Fibroblast of the aortic adventitia (primary cell): Measurements from ENCODE around the gene TIMP2. TPM values are rescaled to one million over a fixed set of nuclear protein-coding genes. Genes with fewer than 3 reads are reported as not detected.

ENCODE experiments used
- DNase-seq: peaks from one replicate; pipeline ENCODE4 v3.0.0-alpha.2; 2010; ENCODE audit warnings: low read depth
- H3K4me3 ChIP-seq: 2 replicates; pipeline ENCODE4 v1.5.1; 2011; ENCODE audit warnings: low read depth, mild to moderate bottlenecking, control low read depth, low read length, moderate library complexity
- total RNA-seq: library from RNA; depleted of rRNA; stranded (reverse); fragments of >200 nt; gene quantifications from 2 replicates; pipeline ENCODE4 v1.2.3, GENCODE V29; 2012; ENCODE audit warnings: low replicate concordance
- TF ChIP-seq, protein P1 (sequence below): IDR thresholded peaks from 2 replicates; pipeline ENCODE4 v1.5.1; 2011; ENCODE audit warnings: mild to moderate bottlenecking, low read length, control low read depth, inconsistent platforms; ENCODE audit not compliant: insufficient read depth

Gene TIMP2
- total RNA-seq, 1 donor = 180 TPM

DNA sequence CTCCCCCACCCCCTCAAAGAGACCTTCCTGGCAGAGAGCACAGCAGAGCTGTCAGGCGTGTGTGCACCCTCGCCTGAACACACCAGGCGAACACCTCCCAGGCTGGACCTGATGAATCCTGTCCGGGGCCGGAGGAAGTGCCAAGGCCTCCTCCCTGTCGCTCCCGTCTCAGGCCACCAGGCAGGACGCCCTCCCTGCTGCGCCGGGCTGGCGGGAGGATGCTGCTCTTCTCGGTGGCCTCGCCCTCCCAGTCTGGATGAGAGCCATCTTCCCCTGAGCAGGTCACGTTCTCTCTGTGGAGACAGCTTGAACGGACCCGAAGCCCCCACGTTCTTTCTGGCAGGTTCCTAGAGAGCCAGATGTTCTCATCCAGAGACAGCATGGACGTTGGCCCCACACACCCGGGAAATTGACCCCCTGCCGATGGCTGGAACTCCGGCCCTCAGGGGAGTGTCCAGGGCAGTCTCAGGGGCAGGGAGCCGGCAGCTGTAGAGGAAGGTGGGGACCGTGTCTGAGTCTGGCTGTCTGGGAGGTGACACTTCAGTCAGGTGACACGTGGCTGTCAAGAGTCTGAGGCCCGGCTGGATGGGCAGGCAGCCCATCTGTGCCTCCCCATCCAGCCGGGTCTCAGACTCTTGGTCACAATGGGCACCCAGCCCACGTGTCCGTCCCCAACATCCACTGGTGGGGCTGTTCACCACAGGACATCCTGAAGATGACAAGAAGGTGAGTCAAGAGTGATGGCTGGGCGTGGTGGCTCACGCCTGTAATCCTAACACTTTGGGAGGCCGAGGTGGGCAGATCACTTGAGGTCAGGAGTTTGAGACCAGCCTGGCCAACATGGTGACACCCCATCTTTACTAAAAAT, 5.0 kb upstream of the TIMP2 start:
- no peak for DNase-seq
- no peak overlapping the region for H3K4me3 ChIP-seq
- TF ChIP-seq, protein P1, sequence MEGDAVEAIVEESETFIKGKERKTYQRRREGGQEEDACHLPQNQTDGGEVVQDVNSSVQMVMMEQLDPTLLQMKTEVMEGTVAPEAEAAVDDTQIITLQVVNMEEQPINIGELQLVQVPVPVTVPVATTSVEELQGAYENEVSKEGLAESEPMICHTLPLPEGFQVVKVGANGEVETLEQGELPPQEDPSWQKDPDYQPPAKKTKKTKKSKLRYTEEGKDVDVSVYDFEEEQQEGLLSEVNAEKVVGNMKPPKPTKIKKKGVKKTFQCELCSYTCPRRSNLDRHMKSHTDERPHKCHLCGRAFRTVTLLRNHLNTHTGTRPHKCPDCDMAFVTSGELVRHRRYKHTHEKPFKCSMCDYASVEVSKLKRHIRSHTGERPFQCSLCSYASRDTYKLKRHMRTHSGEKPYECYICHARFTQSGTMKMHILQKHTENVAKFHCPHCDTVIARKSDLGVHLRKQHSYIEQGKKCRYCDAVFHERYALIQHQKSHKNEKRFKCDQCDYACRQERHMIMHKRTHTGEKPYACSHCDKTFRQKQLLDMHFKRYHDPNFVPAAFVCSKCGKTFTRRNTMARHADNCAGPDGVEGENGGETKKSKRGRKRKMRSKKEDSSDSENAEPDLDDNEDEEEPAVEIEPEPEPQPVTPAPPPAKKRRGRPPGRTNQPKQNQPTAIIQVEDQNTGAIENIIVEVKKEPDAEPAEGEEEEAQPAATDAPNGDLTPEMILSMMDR = no peak

DNA sequence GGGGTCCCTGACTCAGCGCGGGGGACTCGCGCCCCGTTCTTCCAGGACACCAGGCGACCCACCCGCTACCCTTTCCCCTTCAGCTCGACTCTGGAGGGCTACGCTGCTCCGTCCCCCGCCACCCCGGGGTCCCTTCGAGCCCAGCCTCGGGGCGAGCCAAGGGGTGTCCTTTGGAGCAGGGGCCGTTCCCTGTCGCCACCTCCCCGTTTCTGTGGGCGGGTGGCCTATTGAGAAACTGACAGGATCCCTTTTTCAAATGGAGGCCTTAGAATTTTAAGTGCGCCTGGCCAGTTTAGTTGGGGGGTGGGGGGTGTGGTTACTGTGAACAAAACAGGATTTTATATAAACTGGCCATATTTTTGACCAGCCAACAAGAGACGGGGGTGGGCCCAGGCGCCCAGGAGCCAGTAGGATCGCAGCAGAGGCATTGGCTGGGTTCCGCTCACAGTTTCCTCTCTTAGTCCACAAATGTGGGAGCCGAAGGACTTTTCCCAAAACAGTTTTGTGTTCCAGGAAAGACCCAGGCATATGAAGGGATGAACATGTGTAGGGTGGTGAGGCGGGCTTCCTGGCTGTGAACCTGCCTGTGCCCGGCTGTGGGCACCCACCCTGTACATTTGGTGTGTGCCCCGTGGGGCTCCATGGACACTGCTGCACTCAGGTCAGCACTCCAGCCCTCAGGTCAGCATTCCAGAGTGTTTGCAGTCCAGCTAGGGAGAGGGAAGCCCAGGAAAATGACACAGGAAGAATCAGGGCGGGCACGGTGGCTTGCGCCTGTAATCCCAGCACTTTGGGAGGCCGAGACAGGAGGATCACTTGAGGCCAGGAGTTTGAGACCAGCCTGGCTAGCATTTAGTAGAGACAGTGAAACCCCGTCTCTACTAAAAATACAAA, 722 bp upstream of the TIMP2 start:
- peak; percentile 89 for DNase-seq
- peak overlapping the region; percentile 85 for H3K4me3 ChIP-seq
- TF ChIP-seq, protein P1 = no peak

DNA sequence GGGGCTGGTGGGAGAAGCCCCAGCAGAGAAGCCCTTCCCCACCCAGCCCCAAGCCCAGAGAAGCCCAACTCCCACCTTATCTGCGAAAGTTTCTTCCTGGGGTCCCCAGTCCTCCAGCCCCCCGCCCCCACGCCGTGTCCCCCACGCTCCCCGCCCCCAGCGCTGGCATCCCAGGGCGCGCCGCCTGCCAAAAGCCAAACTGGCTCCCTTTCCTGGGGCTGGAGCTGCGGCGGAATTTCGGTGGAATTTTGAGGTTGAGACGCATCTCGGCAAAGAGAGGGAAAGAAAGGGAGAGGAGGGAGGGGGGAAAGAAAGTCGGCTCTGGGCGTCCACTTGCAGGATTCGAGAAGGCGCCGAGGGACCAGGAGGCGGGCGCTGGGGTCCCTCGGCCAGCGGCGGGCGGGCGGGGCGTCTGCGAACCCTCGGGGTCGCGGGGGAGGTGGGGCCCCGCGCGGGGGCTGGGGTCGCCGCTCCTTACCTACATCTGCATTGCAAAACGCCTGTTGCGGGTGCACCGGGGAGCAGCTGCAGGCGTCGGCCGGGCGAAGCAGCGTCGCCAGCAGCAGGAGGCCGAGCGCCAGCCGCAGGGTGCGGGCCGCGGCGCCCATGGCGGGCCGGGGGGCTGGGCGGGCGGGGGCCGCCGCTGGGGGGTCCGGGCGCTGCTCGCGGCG, 571 bp downstream of the TIMP2 start:
- peak overlapping the region; percentile 85 for H3K4me3 ChIP-seq
- TF ChIP-seq, protein P1 = no peak
- peak; percentile 62 for DNase-seq

DNA sequence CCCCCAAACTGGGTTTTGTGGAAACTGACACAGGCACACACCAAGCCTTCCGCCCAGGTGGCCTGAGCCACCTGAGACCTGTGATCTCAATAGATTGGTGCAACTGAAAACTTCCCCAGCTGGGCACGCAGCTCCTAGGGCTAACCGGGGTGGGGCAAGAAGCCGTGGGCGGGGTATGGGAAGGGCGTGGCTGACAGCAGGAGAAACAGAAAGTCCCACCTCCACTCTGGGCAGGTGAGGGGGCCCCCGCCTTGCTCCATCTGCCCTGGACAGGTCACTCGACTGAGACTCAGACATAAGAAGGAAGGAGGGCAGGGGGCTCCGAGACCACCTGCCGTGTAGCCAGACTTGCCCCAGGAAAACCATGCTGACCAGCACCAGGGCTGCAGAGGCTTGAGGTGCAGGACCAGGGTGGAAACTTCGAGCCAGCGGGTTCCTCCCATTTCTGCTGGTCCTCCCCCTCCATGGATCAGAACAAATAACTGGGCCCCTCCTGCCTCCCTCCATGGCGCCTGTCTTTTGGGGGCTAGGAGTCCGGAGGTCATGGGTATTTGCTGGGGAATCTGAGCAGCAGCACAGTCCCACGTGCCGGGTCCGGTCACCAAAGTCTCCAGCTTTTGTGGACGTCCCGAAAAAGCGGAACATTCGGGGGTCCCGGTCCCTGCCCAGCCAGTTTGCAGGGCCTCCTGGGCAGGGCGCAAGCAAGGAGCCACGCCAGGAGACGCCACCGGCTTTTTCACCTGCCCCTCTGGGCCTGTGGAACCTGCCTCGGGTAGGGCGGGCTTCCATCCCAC, 1.3 kb downstream of the TIMP2 start:
- TF ChIP-seq, protein P1 = no peak
- DNase-seq = no peak
- H3K4me3 ChIP-seq = peak overlapping the region; percentile 85

DNA sequence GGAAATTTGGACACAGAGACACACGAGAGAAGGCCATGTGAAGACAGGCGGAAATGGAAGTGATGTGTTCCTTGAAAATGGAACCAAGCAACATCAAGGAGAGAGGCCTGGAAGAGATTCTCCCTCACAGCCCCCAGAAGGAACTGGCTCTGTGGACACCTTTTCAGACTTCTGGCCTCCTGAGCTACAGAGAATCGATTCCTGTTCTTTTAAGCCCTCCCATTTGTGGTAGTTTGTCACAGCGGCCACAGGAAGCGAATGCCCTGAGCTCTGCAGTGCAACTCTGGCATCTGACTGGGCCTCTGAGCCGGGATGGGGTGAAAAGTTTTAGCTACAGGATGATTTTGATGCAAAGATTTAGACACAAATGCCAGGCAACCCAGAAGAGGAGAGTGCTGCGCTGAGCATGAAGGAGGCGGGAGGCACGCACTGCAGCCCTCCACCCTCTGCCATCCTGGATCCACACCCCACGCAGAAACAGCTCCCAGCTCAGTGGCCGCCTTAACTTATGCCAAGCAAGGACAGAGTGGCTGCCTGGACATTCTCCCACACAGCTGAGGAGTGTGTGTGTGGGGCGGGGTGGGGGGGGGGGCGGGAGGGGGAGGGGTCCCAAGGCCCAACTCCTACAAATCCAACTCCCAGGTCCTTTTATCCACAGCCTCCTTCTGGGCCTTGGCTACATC, 2.2 kb downstream of the TIMP2 start:
- DNase-seq = no peak
- peak overlapping the region; percentile 85 for H3K4me3 ChIP-seq
- TF ChIP-seq, protein P1 = no peak
